Stimulated activated CD8-positive, alpha-beta memory T cell treated with anti-CD3 and anti-CD28 coated beads, Interleukin-12 subunit alpha, Interleukin-12 subunit beta, amount 100 ng/mL, for 24 hours (primary cell): ENCODE measurements around the gene GPR158.

Source experiments
- DNase-seq: peaks from one replicate; pipeline ENCODE4 v3.0.0-alpha.2; 2020; ENCODE audit errors: extremely low read depth

Gene GPR158

DNA sequence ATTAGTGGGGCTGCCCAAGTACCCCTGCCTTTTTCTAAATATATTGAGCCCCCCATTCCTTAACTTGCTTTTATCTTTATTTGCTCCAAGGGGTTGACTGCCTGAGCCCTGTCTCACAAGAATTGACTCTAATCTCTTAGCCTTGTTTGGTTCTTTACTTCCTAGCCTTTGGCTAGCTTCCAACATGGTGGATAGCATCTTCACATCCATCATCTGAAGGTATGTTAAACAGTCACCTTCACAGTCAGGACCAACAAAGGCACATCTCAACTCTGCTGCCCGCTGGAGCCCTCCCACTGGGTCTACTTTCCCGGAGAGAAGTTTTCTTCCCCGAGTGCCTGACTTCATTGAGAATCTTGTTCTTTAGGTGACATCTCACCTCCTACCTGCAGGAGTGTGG lies 329.5 kb downstream of the GPR158 start:
- DNase-seq, result no peak

DNA sequence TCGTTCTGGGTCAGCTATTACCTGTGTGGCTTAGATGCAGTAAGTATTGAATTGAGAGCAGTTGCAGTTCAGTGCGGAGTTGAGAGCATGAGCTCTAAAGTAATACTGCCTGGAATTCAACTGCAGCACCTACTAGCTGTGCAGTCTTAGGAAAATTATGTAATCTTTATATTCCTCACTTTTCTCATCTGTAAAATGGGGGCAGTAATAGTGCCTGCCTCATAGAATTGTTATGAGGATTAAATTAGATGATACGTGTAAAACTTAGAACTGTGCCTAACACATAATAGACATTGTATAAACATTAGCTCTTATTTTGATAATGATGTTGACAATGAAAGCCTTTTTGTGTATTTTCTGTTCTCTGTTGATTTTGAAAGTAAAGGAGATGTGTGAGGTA lies 330.0 kb downstream of the GPR158 start:
- DNase-seq, result no peak

GRCh38 chr10:25505466-25505865 lies 330.7 kb downstream of the GPR158 start:
- DNase-seq, result no peak

- DNase-seq, result no peak
Observed at GRCh38 chr10:25506821-25507335, 332.1 kb downstream of the GPR158 start.

GRCh38 chr10:25508112-25508815 lies 333.5 kb downstream of the GPR158 start:
- no peak for DNase-seq

DNA sequence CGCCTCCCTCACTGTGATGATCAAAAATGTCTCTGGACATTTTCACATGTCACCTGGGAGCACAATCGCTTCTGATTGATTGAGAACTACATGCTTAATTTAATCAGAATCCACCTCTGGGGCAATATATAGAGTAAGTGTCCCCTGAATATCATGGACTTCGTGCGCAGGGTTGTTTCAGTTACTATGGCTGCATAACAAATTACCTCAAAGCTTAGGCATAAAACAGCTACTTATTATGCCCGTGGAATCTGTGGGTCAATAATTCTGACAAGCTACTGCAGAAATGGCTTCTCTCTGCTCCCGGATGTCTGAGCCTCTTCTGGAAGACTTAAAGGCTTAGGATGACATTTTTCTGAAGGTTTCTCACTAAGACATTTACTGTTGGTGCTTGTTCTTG lies 334.4 kb downstream of the GPR158 start:
- no peak for DNase-seq

GRCh38 chr10:25522294-25522693 lies 347.5 kb downstream of the GPR158 start:
- DNase-seq, result no peak

GRCh38 chr10:25522946-25523608 lies 348.3 kb downstream of the GPR158 start:
- no peak for DNase-seq

- no peak for DNase-seq
Observed at GRCh38 chr10:25530306-25530705, 355.5 kb downstream of the GPR158 start.

- DNase-seq, result no peak
Observed at GRCh38 chr10:25531457-25532061, 356.8 kb downstream of the GPR158 start.

DNA sequence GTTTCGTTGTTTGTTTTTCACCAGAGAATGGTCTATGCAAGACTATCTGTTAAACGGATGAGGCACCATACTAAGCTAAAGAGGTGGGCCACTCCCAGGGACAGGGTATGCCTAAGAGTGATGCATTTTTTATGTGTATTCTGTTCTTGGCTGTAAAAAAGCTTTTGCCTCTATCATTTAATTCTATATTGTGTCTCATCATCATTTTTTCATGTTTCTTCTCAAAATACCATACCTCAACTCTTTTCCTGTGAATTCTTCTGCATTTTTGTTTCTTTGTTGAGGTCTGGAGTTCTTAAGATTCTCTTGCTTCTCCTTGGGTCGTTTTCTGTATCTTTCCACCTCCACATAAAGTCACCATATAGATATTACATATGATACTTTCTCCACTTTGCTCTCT lies 357.4 kb downstream of the GPR158 start:
- DNase-seq, result no peak

- DNase-seq, result no peak
Observed at GRCh38 chr10:25536027-25536426, 361.2 kb downstream of the GPR158 start.

DNA sequence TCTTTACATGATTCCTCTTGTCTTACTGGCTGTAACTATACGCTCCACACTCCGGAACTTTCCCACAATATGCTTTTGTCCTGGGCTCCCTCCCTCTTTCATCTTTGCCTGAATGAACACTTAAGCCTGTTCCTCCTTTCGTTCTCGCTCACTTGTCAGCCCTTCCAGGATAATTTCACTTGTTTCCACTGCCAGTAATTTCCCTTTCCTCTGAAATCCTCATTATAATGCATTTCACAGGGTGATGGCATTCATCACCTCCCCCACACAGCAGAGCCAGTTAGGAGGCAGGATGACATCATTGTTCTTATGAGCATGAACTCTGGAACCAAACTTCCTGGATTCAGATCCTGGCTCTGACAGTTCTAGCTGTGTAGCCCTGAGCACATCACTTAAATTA lies 372.6 kb downstream of the GPR158 start:
- DNase-seq, result no peak

DNA sequence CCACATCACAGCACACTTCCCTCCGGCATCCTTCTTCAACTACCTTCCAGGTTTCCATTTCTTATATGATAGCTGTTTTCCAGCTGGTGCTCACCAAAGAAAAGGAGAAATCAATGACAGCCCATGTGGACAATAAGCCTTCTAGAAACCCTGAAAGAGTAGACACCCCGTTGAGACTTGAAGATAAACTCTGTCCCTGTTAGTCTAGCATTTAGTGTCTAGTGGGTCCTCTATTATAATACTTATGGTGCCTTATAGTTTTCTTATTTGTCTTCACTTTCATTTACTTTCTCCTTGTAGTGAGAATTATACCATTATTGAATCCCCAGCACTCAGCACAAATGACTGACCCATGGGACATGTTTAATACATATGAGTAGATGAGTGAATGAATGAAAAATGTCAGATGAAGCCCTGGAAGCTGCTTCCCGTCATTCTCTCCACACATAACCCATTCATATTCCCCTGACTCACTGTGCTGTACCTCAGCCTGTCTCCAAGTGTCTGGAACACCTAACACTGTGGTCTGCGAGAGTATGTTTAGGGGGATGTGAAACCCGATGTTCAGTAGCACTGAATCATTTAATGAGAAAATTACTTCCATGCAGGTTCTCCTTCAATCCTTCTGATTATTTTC lies 377.6 kb downstream of the GPR158 start:
- no peak for DNase-seq

- DNase-seq, result no peak
Observed at GRCh38 chr10:25555865-25556264, 381.1 kb downstream of the GPR158 start.

DNA sequence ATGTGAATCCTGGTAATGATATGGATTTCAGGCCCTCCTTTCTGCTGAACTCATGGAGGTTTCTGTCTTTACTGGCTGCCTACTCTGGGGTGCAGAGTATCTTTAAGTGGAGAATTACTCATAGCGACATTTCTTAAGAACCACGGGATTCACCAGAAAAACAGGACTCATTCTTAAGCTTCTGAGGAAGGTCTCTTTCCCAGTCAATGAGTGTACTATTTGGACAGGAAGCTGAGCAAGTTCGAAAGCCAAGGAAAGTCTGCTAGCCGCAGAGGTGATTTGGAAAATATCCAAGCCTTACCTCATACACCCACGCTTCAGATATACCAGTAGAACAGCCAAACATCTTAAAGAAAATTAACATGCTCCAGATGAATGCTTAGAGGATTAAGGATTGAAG lies 381.7 kb downstream of the GPR158 start:
- DNase-seq, result no peak

DNA sequence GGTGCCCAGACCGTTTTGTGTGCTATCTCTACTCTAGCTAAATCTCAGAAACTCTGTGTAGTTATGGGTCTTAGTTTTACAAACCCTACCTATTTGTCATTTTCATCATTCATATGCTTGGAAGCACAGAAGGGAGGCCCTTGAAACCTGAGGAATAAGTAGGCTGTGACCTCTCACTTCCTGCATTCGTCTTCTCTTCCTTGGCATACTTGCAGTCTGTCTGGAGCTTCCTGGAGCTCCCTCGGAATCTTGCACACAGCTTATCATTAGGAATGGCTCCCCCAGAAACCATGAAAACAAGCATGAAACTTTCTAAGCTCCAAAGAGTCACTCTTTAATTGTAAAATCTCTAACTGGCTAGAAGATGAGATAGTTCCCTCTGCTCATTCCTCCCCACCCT lies 382.3 kb downstream of the GPR158 start:
- DNase-seq, result no peak

DNA sequence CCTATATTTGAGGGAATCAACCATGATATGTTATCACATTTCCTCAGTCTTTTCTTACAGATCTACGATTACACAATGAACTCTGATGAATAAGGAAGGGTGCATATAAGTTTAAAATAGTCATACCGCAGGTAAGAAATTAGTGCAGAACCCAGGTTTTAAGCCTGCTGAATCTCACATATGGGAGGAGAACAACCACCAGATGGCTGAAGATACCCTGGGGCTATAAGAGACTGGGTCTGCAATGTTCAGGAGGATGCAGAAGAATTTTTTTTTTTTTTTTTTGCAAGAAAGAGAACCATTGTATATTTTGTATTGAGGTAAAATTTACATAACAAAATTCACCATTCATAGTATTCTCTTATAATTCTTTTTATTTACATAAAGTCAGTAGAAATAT lies 387.0 kb downstream of the GPR158 start:
- no peak for DNase-seq

DNA sequence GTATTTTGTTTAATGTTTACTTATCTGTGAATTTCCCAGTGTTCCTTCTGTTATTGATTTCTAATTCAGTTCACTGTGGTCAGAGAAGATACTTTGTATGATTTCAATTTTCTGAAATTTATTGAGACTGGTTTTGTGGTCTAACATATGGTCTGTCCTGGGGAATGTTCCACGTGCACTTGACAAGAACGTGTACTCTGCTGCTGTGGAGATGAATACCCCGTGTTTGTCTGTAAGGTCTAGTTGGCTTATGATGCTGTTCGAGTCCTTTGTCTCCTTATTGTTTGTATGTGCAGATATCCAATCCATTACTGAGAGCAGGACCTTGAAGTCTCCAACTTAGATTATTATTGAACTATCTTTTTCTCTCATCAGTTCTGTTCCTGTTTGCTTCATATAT lies 387.7 kb downstream of the GPR158 start:
- DNase-seq, result no peak

GRCh38 chr10:25564351-25564750 lies 389.6 kb downstream of the GPR158 start:
- DNase-seq, result no peak

- DNase-seq, result no peak
Observed at GRCh38 chr10:25565570-25565969, 390.8 kb downstream of the GPR158 start.

DNA sequence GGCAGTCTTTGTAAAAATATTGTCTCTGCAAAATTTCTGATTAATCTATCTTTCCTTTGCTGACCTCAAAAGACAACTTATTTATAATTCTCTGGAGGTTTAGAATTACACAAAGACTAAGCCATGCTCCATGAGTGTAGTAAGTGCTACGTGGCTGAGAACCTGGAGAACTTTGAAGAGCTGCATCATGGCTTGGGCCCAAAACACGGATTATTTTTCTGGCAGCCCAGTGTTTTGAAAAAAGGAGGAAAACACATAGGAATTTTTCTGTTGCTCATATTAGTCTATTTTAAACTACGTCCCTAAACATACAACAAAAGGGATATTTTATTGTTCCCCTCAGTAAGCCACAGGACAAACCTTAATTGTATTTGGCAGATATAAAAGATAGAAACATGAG lies 398.5 kb downstream of the GPR158 start:
- DNase-seq, result no peak

GRCh38 chr10:25575343-25575742 lies 400.5 kb downstream of the GPR158 start:
- no peak for DNase-seq
